ENCODE data around the gene SPDYA. TPM values are rescaled to one million over a fixed set of nuclear protein-coding genes. Genes with fewer than 3 reads are reported as not detected.
A peak's percentile ranks its signal among the peaks of the same experiment; 100 is the strongest.

Gene SPDYA
- total RNA-seq, 1 donor = 1.1 TPM

- DNase-seq (ENCODE audit: low read depth) = no peak
- no peak for TF ChIP-seq CTCF (IDR thresholded peaks at IDR 0.05; ENCODE audit: insufficient read depth, low read length)
- H3K4me3 ChIP-seq (ENCODE audit: low read depth, low read length) = no peak overlapping the region
Observed at GRCh38 chr2:28842042-28842441, 31.4 kb downstream of the SPDYA start.

- no peak for DNase-seq (ENCODE audit: low read depth)
- H3K4me3 ChIP-seq (ENCODE audit: low read depth, low read length) = no peak overlapping the region
- no peak for TF ChIP-seq CTCF (IDR thresholded peaks at IDR 0.05; ENCODE audit: insufficient read depth, low read length)
Observed at GRCh38 chr2:28855193-28855592, 44.6 kb downstream of the SPDYA start.

GRCh38 chr2:28855977-28856376, 45.3 kb downstream of the SPDYA start:
- no peak for DNase-seq (ENCODE audit: low read depth)
- H3K4me3 ChIP-seq (ENCODE audit: low read depth, low read length) = no peak overlapping the region
- no peak for TF ChIP-seq CTCF (IDR thresholded peaks at IDR 0.05; ENCODE audit: insufficient read depth, low read length)

DNA sequence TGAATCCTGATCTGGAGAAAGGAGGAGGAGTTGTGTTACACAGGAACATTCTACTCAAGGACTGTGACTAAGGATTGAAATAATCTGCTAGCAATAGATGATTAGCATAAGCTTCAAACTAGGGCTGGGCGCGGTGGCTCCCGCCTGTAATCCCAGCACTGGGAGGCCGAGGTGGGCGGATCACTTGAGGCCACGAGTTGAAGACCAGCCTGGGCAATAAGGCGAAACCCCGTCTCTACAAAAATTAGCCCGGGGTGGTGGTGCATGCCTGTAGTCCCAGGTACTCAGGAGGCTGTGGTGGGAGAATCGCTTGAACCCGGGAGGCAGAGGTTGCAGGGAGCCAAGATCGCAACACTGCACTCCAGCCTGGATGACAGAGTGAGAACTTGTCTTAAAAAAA, 58.0 kb downstream of the SPDYA start:
- no peak for TF ChIP-seq CTCF (IDR thresholded peaks at IDR 0.05; ENCODE audit: insufficient read depth, low read length)
- H3K4me3 ChIP-seq (ENCODE audit: low read depth, low read length) = peak overlapping the region; percentile 93
- DNase-seq (ENCODE audit: low read depth) = no peak

GRCh38 chr2:28869494-28870145, 59.0 kb downstream of the SPDYA start:
- H3K4me3 ChIP-seq (ENCODE audit: low read depth, low read length) = peak overlapping the region; percentile 93
- DNase-seq (ENCODE audit: low read depth) = peak; percentile 2
- no peak for TF ChIP-seq CTCF (IDR thresholded peaks at IDR 0.05; ENCODE audit: insufficient read depth, low read length)

DNA sequence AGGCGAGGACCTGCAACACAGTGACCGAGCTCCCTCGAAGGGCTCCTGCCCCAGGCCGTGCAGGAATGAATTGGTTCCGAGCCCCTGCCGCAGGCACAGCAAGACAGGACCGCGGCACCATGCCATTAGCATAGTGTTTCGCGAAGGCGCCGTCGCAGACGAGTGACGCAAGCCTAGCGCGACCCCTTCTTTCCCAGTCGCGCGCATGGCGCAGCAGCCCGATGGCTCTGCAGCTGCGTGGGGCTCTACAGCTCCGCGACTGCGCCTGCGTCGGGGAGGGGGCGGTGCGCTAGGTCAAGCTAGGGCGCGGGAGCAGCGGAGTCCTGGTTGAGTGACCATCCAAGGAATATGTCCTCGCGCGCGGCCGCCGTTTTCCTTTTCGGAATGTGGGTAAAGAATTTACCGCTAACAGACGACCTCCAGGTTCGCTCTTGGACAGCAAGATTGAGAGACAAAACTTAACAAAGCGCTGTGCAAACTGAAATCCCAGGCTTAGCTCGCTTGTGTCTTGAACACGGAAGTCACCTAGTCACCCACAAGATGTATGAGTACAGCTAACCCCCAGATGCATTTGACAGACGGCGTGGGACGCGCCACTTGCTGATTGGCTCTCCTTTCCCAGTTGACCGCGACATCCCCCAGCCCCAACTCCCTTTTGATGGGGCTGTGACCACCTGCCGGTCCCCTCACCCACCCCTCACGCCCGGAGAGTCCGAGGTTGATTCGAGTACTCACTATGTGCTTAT, 59.7 kb downstream of the SPDYA start, which contains the start of gene TRMT61B:
Gene TRMT61B, minus strand, starts transcription at position 164 of the 746 bp plus-strand sequence. Its CDS starts 32 bp downstream, at position 132.
- peak; percentile 95 for DNase-seq (ENCODE audit: low read depth)
- H3K4me3 ChIP-seq (ENCODE audit: low read depth, low read length) = peak within 1 kb of the TSS; percentile 93
- no peak for TF ChIP-seq CTCF (IDR thresholded peaks at IDR 0.05; ENCODE audit: insufficient read depth, low read length)
